Activated gamma-delta T cell treated with anti-CD3 and anti-CD28 coated beads, Interleukin-2, amount 50 U/mL, for 16 hours (primary cell): Measurements from ENCODE around the gene SSBP4.

Source experiments
- DNase-seq: peaks from one replicate; pipeline ENCODE4 v3.0.0-alpha.2; 2020; ENCODE audit warnings: low read depth

SSBP4 gene

DNA sequence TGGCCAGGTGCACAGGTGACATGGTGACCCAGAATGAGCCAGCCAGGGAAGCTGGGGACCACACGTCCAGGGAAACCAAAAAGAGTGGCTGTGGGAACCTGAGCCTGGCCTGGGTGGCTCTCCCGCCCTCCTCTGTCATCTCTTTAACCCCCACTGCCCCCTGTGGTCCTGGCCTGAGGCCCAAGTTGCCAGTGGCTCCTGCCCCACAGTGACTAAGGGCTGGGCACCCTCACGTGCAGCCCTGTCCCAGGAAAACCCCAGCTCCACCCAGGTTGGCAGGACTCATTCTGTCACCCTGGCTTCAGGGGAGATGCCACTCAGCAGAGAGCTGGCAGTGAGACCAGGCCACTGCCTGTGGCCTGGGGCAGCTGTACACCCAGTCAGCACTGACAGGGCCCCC, 49.3 kb downstream of the SSBP4 start:
- no peak for DNase-seq

- DNase-seq: peak; percentile 42
These were observed 50.1 kb downstream of the SSBP4 start for GRCh38 chr19:18469069-18469846.

GRCh38 chr19:18470787-18471186, 51.6 kb downstream of the SSBP4 start:
- no peak for DNase-seq

GRCh38 chr19:18473003-18473705, 54.0 kb downstream of the SSBP4 start:
- no peak for DNase-seq

- DNase-seq: no peak
These were observed 54.5 kb downstream of the SSBP4 start for GRCh38 chr19:18473706-18474087.

DNA sequence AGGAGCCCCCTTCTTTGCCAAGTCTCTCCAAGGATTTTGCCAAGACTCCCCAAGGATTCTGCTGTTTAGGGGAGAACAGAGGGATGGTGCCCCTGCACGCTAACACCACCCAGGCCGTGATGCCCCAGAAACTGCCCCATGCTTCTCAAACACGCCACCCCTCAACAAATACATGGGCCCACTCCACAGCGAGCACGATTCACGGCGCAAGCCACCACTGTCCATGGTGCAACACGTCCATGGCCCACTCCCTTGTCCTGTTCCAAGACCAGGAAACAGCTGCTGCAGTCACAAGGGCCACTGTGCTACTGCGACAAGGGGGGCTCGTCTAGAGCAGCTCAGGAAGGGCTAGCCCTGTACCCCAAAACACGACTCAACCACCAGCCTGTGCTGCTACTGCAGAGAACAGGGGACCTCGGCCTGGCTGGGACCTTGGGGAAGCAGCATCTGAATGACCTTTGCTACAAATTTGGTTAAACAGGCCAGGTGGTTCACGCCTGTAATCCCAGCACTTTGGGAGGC, 55.2 kb downstream of the SSBP4 start:
- no peak for DNase-seq

DNA sequence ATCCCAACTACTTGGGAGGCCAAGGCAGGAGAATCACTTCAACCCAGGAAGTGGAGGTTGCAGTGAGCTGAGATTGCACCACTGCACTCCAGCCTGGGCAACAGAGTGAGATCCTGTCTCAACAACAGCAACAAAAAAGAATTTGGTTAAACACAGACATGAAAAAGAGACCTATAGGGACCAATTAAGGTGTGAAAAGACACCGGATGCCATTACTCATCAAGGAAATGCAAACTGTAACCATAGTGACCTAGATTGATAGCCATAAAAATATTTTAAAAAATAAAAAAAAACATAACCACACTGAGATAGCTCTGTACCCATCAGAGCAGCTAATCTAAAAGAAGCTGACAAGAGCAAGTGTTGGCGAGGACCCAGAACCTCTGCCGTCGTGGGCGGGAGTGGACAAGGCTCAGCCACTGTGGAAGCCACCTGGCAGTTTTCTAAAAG, 55.8 kb downstream of the SSBP4 start:
- no peak for DNase-seq

- DNase-seq: no peak
These were observed 56.6 kb downstream of the SSBP4 start for GRCh38 chr19:18475762-18476331.

- no peak for DNase-seq
These were observed 57.4 kb downstream of the SSBP4 start for GRCh38 chr19:18476507-18477041.

GRCh38 chr19:18477042-18477779, 58.0 kb downstream of the SSBP4 start:
- no peak for DNase-seq

DNA sequence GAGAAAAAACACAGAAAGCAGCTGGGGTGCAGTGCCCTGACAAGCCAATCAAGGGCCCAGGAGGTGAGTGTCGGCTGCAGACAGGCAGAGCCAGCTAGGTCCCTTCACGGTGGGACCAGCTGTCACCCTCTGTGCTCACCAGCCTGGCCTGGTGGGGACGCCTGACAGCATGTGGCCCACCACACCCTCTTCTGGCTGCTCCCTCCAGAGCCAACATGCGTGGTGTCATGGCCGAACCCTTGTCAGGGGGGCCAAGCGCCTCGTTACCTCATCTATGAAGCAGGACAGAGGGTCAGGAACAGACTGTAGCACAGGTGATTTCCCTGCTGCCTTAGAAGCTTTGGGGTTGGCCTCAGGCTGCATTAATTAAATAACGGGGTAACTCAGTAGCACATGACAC, 58.8 kb downstream of the SSBP4 start:
- no peak for DNase-seq

GRCh38 chr19:18478545-18479311, 59.5 kb downstream of the SSBP4 start:
- DNase-seq: peak; percentile 38

GRCh38 chr19:18480006-18480691, 61.0 kb downstream of the SSBP4 start:
- no peak for DNase-seq

DNA sequence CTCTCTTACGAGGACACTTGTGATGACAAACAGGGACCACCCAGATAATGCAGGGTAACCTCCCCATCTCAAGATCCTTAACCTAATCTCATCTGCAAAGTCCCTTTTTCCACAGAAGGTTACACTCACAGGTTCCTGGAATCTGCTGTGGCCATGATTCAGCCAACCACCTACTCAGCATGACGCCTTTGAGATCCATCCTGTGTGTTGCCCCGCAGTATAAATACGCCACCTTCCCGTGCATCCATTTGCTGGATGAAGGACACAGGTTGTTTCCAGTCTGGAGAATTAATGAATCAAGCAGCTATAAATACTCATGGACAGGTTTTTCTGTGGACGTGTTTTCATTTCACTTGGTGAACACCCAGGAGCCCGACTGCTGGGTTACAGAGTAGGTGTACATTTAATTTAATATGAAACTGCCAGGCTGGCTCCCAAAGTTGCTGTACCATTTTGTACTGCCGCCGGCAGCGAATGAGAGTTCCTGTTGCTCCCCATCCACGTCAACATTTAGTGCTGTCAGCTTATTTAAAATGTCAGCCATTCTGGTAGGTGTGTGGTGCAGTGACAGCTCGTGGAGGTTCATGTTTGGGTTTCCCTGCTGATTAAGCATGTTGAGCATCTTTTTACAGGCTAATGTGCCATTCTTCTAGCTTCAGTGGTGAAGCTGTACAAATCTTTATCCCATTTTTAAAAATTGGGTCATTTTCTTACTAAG, 62.5 kb downstream of the SSBP4 start:
- DNase-seq: no peak

GRCh38 chr19:18483119-18483890, 64.1 kb downstream of the SSBP4 start:
- DNase-seq: no peak
